T-cell (primary cell): ENCODE measurements around the gene MLN. TPM values are rescaled to one million over a fixed set of nuclear protein-coding genes. Genes with fewer than 3 reads are reported as not detected.
"Not testable (repeated sequence)": the region's sequence is repeated elsewhere in the genome, so short reads cannot be mapped to it uniquely, and the experiment has no call there.

Experiments
- ATAC-seq, 4 experiments: fragments of 200-7000 bp in 3 of 4; fragments of 150-1000 bp in 1 of 4; cut with Tn5 transposase; replicated peaks in 1 of 4; 1 replicate in 3 of 4; 2 replicates in 1 of 4; pipeline ENCODE4 v1.10.0; 2021; ENCODE audit warnings: moderate library complexity in 3 of 4, mild to moderate bottlenecking in 2 of 4, moderate number of reproducible peaks in 1 of 4
- CTCF ChIA-PET, 2 donors: fragments of 300-600 bp; sonication (Branson Sonifier 250); formaldehyde crosslinking; loops; one replicate each; lab custom pipeline; 2022; ENCODE audit warnings: antibody characterized with exemption in 2 of 2; lab: Charles Lee
- POLR2A ChIA-PET, 2 donors: fragments of 300-600 bp; sonication (Branson Sonifier 250); formaldehyde crosslinking; loops; one replicate each; lab custom pipeline; 2022; ENCODE audit warnings: antibody characterized with exemption in 2 of 2; lab: Charles Lee
- DNase-seq, 35 experiments: peaks; one replicate each; pipeline versions ENCODE4 v3.0.0 to v3.0.0-alpha.2; 2013 to 2023
- H3K27ac ChIP-seq: one replicate; pipeline ENCODE4 v1.5.1; 2013; ENCODE audit warnings: low read length
- H3K27me3 ChIP-seq, 2 experiments: replicated peaks in 1 of 2; 1 replicate in 1 of 2; 2 replicates in 1 of 2; pipeline versions ENCODE4 v1.6.1 to v1.7.0; 2013; ENCODE audit warnings: low read length in 1 of 2, mixed read lengths in 1 of 2; ENCODE audit not compliant: control insufficient read depth in 2 of 2, insufficient read depth in 2 of 2; ENCODE audit errors: extremely low read depth in 1 of 2
- H3K36me3 ChIP-seq, 2 donors: 1 replicate in 1 of 2; 2 replicates in 1 of 2; pipeline versions ENCODE4 v1.6.1 to v1.7.0; 2013; ENCODE audit warnings: low read length in 1 of 2; ENCODE audit not compliant: control insufficient read depth in 2 of 2, insufficient read depth in 1 of 2; ENCODE audit errors: extremely low read depth in 1 of 2
- H3K4me1 ChIP-seq, 2 experiments: 1 replicate in 1 of 2; 2 replicates in 1 of 2; pipeline versions ENCODE4 v1.6.1 to v1.7.0; 2013; ENCODE audit warnings: low read length in 2 of 2, mixed read lengths in 1 of 2; ENCODE audit not compliant: insufficient read depth in 2 of 2, control insufficient read depth in 1 of 2; ENCODE audit errors: extremely low read depth in 1 of 2
- H3K4me3 ChIP-seq, 2 donors: 1 replicate in 1 of 2; 2 replicates in 1 of 2; pipeline versions ENCODE4 v1.5.1 to v1.7.0; 2013; ENCODE audit warnings: mild to moderate bottlenecking in 2 of 2, low read length in 1 of 2, moderate library complexity in 1 of 2; ENCODE audit not compliant: control insufficient read depth in 1 of 2; ENCODE audit errors: extremely low read depth in 1 of 2
- H3K9me3 ChIP-seq: 2 replicates; pipeline ENCODE4 v1.7.0; 2013
- H3K27ac Mint-ChIP-seq, 2 donors: one replicate each; pipeline ENCODE4 v1.8.0; 2020 to 2021; ENCODE audit warnings: mild to moderate bottlenecking in 2 of 2, mixed read lengths in 2 of 2
- H3K27me3 Mint-ChIP-seq, 2 donors: one replicate each; pipeline ENCODE4 v1.8.0; 2021 to 2022; ENCODE audit warnings: mixed read lengths in 2 of 2
- H3K36me3 Mint-ChIP-seq: one replicate; pipeline ENCODE4 v1.8.0; 2021; ENCODE audit warnings: mixed read lengths
- H3K4me1 Mint-ChIP-seq, 3 donors: one replicate each; pipeline ENCODE4 v1.8.0; 2020 to 2022; ENCODE audit warnings: mixed read lengths in 3 of 3, mild to moderate bottlenecking in 1 of 3
- H3K4me3 Mint-ChIP-seq, 3 donors: one replicate each; pipeline ENCODE4 v1.8.0; 2020 to 2022; ENCODE audit warnings: mild to moderate bottlenecking in 3 of 3, mixed read lengths in 3 of 3, moderate library complexity in 3 of 3
- H3K9me3 Mint-ChIP-seq, 3 donors: one replicate each; pipeline ENCODE4 v1.8.0; 2020 to 2022; ENCODE audit warnings: mixed read lengths in 3 of 3
- WGBS: methylation state at CpG from one replicate; pipeline ENCODE4 v1.1.5; 2013; ENCODE audit warnings: missing lambda C conversion rate; ENCODE audit not compliant: insufficient coverage; 5-methylcytosine and 5-hydroxymethylcytosine counted together
- total RNA-seq, 35 experiments: library from RNA in 6 of 35; stranded (reverse) in 6 of 35; fragments of 120-200 nt in 1 of 35; gene quantifications; one replicate each; pipeline versions ENCODE4 v1.2.1 to v1.2.4 and lab custom pipeline; 2013 to 2026

Gene MLN
- total RNA-seq, 5 donors from 2014 or later (not counting 1 experiment from before 2014, with no cell fraction given): not detected

GRCh38 chr6:33836806-33837469 is 33.1 kb upstream of the MLN start:
- H3K4me1 ChIP-seq: peaks cover 0 to 11% of the 10 kb centered on the region in 2 experiments
- ChIA-PET POLR2A (no interaction called here), CTCF (no interaction called here)
- Mint-ChIP-seq H3K4me1 (peaks cover 12 to 15% (median 13%) of the 10 kb centered on the region in 3 donors), H3K36me3 (no peaks in the 10 kb centered on the region), H3K4me3 (no peak overlapping the region), H3K27ac (no peak overlapping the region), H3K27me3 (peaks cover 0 to 8% of the 10 kb centered on the region in 2 donors), H3K9me3 (peaks cover 0 to 6% (median 0%) of the 10 kb centered on the region in 3 donors)
- no peaks in the 10 kb centered on the region for H3K9me3 ChIP-seq
- DNase-seq (no peak), ATAC-seq (no peak)
- H3K36me3 ChIP-seq: no peaks in the 10 kb centered on the region
- H3K4me3 ChIP-seq: no peak overlapping the region
- WGBS: no CpG with 5 or more reads among the region's 3 CpGs
- H3K27me3 ChIP-seq: peaks cover 0 to 27% of the 10 kb centered on the region in 2 experiments
- H3K27ac ChIP-seq: no peak overlapping the region

- CTCF ChIA-PET: no interaction called here
- peaks cover 4 to 17% of the 10 kb centered on the region in 2 donors for H3K27me3 Mint-ChIP-seq
- H3K27ac Mint-ChIP-seq: no peak overlapping the region
Measured at GRCh38 chr6:33834401-33835392, 30.9 kb upstream of the MLN start.

GRCh38 chr6:33833599-33833998 is 29.8 kb upstream of the MLN start:
- Mint-ChIP-seq H3K9me3 (peaks cover 0 to 6% (median 0%) of the 10 kb centered on the region in 3 donors), H3K4me3 (no peak overlapping the region), H3K36me3 (no peaks in the 10 kb centered on the region), H3K4me1 (no peaks in the 10 kb centered on the region), H3K27me3 (peaks cover 4 to 21% of the 10 kb centered on the region in 2 donors), H3K27ac (no peak overlapping the region)
- ATAC-seq (no peak), DNase-seq (no peak)
- Histone ChIP-seq H3K36me3 (no peaks in the 10 kb centered on the region), H3K27me3 (peaks cover 0 to 40% of the 10 kb centered on the region in 2 experiments), H3K27ac (no peak overlapping the region), H3K4me1 (no peaks in the 10 kb centered on the region), H3K9me3 (no peaks in the 10 kb centered on the region), H3K4me3 (no peak overlapping the region)
- CTCF ChIA-PET: no interaction called here
- POLR2A ChIA-PET: no interaction called here
- 83% methylated on average over 4 of the region's 6 CpGs for WGBS

More at GRCh38 chr6:33834401-33835392, 30.9 kb upstream of the MLN start:
- DNase-seq: no peak
- WGBS: 96% methylated on average over 20 of the region's 22 CpGs
- H3K27me3 ChIP-seq: peaks cover 0 to 34% of the 10 kb centered on the region in 2 experiments
- H3K36me3 ChIP-seq: no peaks in the 10 kb centered on the region
- Mint-ChIP-seq H3K4me1 (peaks cover 3 to 6% (median 3%) of the 10 kb centered on the region in 3 donors), H3K4me3 (no peak overlapping the region), H3K36me3 (no peaks in the 10 kb centered on the region), H3K9me3 (peaks cover 0 to 6% (median 0%) of the 10 kb centered on the region in 3 donors)
- no peak overlapping the region for H3K4me3 ChIP-seq
- no peak for ATAC-seq
- peaks cover 0 to 2% of the 10 kb centered on the region in 2 experiments for H3K4me1 ChIP-seq
- no peak overlapping the region for H3K27ac ChIP-seq
- H3K9me3 ChIP-seq: no peaks in the 10 kb centered on the region
- POLR2A ChIA-PET: no interaction called here

- H3K36me3 Mint-ChIP-seq, H3K9me3 Mint-ChIP-seq, H3K4me3 Mint-ChIP-seq, H3K9me3 ChIP-seq, H3K36me3 ChIP-seq, CTCF ChIA-PET, ATAC-seq, POLR2A ChIA-PET, DNase-seq, H3K27ac Mint-ChIP-seq, H3K4me1 ChIP-seq, H3K4me1 Mint-ChIP-seq, H3K4me3 ChIP-seq, H3K27ac ChIP-seq: not testable (repeated sequence)
- H3K27me3 Mint-ChIP-seq: peaks cover 4 to 21% of the 10 kb centered on the region in 2 donors
- WGBS: 97% methylated on average over 14 of the region's 32 CpGs
- peaks cover 0 to 42% of the 10 kb centered on the region in 2 experiments for H3K27me3 ChIP-seq
Measured at GRCh38 chr6:33832831-33833230, 29.0 kb upstream of the MLN start.

- H3K27me3 ChIP-seq: peaks cover 0 to 38% of the 10 kb centered on the region in 2 experiments
- CTCF ChIA-PET: interaction anchor here in 1 of 2 donors (0.6 kb wide), 2 partner anchors 61 to 222 kb away, joined by 3 to 7 read pairs; no protein-coding TSS in a partner anchor
- peaks cover 4 to 21% of the 10 kb centered on the region in 2 donors for H3K27me3 Mint-ChIP-seq
- H3K27ac Mint-ChIP-seq, H3K4me3 Mint-ChIP-seq, H3K27ac ChIP-seq, ATAC-seq, H3K4me3 ChIP-seq, DNase-seq, H3K9me3 ChIP-seq, H3K4me1 Mint-ChIP-seq, H3K9me3 Mint-ChIP-seq, H3K4me1 ChIP-seq, H3K36me3 Mint-ChIP-seq, POLR2A ChIA-PET, H3K36me3 ChIP-seq: not testable (repeated sequence)
- 100% methylated on average over 1 of the region's 5 CpGs for WGBS
Measured at GRCh38 chr6:33831725-33832124, 27.9 kb upstream of the MLN start.

GRCh38 chr6:33830635-33831240 is 26.9 kb upstream of the MLN start:
- DNase-seq (no peak), ATAC-seq (no peak)
- no peaks in the 10 kb centered on the region for H3K9me3 ChIP-seq
- no peaks in the 10 kb centered on the region for H3K36me3 ChIP-seq
- H3K4me1 Mint-ChIP-seq: no peaks in the 10 kb centered on the region
- no peaks in the 10 kb centered on the region for H3K9me3 Mint-ChIP-seq
- ChIA-PET CTCF (no interaction called here), POLR2A (no interaction called here)
- H3K4me1 ChIP-seq: no peaks in the 10 kb centered on the region
- no peaks in the 10 kb centered on the region for H3K36me3 Mint-ChIP-seq
- 73% methylated on average over 19 of the region's 21 CpGs for WGBS
- no peak overlapping the region for H3K4me3 ChIP-seq
- H3K27me3 Mint-ChIP-seq: peaks cover 4 to 19% of the 10 kb centered on the region in 2 donors
- peaks cover 0 to 37% of the 10 kb centered on the region in 2 experiments for H3K27me3 ChIP-seq
- H3K27ac ChIP-seq: no peak overlapping the region
- no peak overlapping the region for H3K27ac Mint-ChIP-seq
- H3K4me3 Mint-ChIP-seq: no peak overlapping the region
